GM19025 (cell line): ENCODE results near the gene SERPINH1.

Experiments
- ATAC-seq: cut with Tn5 transposase; IDR thresholded peaks from one replicate; pipeline ENCODE4 v1.9.1; 2021; ENCODE audit warnings: mild to moderate bottlenecking, low read depth, moderate library complexity; ENCODE audit not compliant: unreplicated experiment

SERPINH1 gene

DNA sequence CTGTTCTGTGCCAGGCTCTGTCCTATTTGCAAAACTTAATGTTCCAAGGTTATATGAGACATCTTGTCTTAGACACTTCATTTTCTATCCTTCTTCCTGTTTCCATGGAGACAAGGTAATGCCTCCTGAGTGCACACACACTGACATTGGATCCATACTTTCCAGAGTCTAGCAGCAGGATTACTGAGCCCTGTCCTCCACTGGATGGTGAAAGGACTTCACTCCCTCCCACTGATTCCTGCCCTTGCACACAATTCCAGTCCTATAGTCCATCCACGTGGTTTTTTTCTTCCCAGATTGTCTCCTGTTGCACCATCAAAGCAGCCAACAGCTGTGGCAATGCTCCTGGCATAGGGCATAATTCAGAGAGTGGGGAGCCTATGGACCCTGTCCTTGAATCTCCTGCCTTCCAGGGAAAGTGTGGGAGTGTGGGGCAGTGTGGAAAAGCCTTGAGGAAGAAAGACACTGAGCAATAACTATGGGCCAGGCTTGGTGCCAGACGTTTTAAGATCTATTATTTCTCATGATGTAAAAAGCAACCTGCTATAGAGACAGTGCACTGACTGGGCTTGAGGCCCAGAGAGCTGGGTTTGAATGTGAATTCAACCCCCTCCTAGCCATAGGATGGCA lies 31.3 kb downstream of the SERPINH1 start:
- ATAC-seq, result no peak

DNA sequence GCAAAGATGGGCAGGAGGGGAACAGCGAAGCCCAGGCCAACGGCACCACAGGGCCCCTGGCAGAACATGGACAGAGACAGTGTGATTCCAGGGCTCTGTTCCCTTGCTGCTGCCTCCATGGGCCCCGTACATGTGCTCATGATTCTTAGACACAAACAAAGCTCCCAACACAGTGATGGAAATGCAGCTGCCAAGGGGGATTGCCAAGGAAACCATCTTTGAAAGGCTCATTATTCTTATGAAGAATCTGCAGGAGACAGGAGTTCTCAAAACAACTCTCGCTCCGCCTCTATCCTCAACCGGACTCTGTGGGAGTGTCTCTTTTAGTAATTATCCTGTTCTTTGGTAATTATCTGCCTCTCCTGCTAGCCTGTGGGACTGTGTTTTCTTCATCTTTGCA lies 32.2 kb downstream of the SERPINH1 start:
- ATAC-seq, result no peak

DNA sequence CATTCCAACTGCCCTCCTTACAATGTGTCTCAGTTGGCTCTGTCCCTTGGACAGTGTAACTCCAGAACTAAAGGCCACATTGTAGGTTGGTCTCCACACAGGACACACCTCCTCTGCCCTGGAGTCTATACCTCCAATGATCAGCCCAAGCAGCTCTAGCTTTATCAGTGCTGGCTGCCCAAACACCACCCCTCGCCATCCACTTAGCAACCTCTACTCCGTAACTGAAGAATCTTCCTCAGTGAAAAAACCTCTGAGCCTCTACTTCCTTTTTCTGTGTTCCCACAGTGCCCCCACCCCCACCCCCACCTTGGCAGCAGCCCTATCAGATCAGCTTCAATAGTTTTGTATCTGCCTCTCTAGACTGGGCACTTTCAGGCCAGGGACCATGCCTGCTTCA lies 33.4 kb downstream of the SERPINH1 start:
- ATAC-seq, result no peak

DNA sequence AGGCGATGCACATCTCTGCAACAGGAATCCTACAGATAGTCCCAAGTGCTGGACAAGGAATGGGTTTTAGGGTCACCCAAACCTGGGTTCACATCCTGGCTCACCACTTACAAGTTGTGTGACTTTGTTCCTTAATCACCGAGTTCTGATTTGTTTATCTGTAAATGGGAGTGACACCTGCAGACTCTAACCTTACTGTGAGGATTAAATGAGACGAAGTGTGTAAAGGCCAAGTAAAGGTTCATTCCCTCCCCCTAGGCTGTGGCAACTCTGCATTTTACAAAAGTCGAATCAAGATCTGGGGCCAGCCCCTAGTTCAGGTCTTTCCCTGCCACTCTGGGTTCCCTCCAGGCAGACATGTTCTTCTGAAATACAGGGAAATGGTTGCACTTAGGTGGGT lies 34.9 kb downstream of the SERPINH1 start:
- no peak for ATAC-seq

DNA sequence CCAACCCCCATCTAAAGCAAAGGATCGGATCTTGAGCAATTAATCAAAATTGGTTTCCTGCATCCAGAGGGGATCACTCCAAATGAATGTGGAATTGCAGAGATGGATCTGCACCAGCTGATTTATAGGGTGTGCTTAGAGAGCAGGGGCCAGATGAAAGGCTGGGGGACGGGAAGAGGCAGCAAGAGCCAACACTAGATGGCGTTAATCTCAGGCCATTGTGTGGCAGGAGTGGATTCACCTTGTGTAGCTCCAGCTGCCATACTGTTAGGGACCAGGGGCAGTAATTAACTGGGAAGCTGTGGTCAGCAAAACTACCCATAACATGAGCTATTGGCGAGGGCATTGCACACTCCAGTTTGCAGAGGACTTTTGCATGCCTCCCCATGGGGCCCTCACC lies 35.6 kb downstream of the SERPINH1 start:
- ATAC-seq, result no peak

DNA sequence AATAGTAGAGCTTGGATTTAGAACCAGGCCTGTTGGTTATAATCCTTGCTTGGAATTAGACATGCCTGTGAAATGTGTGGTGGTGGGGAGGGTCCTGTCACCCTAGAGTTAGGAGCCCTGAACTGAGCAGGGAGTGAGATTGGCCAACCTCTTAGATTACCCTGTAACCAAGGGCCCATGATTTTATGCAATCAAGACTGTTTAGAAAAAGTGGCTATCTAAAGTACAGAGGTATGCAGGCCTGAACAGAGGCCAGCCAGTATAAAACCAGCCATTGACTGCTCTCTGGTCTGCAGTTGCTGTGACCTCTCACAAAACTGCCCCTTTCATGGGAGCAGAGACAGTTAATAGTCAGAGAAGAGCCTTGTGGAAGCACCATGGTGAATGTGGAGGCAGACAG lies 36.2 kb downstream of the SERPINH1 start:
- no peak for ATAC-seq

DNA sequence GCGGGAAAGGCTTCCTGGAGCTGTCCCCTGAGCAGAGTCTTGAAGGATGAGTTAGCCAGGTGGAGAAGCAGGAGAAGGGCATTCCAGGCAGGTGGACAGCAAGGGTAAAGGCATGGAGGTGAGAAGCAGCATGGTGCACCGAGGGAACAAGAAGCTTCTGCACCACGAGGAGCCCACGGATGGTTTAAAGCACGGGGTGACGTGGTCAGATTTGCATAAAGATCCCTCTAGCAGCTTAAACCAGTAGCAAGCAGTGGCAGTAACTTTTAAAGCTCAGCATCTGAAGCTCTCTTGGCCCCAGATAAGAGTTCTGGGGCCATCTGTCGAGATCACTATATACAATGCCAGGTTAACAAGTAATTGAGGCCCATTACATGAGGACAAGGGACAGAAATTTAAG lies 36.8 kb downstream of the SERPINH1 start:
- ATAC-seq, result no peak

DNA sequence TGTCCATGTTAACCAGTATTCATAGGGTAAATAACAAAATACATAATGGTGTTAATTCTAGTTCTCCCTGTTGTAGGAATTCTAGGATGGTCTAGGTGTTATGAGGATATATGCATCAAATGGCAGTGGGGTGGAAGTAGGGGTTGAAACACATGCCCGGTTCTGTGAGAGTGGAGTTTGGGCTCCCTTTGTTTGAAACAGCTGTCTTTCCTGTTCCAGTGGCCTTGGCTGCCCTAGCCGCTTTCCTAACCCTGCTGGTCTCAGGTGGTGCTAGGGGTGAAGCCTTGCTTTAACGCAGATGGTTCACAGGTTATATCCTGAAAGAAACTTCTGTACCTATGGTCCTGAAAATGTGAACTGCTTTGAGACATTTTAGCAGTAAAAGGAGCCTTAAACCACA lies 38.3 kb downstream of the SERPINH1 start:
- no peak for ATAC-seq

DNA sequence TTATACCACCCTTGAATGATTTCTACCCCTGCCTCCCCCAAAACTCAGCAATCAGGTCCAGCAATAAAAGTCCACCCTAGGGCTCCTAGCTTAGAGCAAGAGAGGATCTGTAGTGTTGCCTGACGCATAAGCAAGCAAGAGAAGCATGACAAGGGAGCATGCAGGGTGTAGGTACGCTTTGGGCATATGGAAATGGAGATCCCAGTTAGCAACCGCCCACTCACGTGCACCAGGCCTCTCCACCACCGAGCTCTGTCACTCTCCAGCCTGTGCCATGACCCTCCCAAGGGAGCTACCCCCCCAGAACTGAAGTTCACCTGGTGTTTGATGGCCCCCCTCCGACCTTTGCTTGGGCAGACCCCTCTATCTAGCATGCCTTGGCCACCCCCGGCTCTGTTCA lies 39.4 kb downstream of the SERPINH1 start:
- no peak for ATAC-seq

DNA sequence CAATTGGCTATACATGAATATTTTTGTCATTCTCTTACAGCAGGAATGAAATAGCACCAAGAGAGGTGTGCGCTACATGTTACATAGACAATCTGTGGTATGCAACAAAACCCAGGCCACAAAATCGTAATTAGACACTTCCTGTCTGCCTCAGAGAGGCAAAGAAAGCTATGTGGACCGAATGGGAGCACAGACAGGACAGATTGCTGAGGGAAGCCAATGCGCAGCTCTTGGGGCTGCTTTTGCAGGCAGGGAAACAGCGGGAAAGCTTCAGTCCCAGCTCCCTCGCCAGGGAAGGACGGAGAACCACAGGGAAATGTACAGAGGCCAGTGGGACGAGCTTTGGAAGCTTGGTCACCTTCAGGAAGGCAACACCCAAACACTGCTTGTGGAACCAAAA lies 40.9 kb downstream of the SERPINH1 start:
- no peak for ATAC-seq

DNA sequence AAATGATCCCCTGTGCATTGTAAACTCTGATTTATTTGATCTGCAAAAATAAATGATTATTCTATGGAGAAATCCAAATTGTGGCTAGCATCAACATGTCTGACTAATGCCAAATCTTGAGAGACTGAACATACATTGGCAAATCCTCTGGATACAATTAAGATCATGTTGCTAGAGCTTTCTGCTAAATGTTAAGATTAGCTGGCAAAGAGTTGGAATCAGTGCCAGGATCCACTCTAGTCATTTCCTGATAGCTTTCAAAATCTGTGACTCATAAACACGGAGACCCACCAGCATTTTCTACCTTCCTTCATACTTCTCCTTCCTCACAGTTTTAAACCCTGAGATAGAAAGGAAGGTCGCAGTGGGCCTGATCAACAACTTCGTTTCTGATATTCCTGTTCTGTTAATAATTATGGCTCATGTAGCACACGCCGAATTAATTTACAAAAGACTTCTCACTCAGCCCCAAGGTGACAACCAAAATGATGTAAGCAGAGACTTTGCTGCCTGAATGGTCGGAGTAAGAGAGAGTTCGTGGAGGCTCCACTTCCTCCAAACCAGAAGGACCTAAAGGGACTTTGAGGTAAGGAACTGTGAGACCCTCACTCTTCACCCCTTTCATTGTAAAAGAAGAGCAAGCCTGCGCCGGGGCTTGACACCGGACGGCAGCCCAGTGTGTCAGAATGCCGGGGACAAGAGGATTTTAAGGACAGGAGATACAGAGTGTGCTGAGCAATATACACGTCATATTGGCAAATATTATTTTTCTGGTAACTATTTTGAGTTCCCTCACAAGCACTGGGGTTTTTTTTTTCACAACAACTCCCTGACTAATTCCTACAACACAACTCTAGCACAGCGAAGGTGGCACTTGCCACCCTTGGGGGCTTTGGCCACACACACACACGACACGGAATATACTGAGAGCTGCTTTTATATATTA lies 42.0 kb downstream of the SERPINH1 start:
- ATAC-seq, result no peak

DNA sequence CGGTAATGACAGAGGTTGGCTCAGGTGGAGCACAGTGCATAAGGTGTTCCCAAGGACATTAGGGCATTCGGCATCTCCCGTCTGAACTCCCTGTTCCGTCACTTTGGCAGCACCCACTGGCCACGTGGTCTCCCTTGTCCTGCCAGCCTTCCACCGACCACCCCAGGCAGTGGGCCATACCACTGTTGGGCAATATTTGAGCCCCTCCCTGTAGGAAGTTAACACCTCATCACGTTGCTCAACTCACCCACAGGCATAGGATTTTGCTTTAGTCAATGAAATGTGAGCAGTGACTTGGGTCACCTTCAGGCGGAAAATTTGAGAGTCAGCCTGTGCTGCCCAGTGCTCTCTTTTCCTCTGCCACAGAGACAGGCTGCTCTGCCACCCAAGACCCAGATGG lies 44.0 kb downstream of the SERPINH1 start:
- ATAC-seq, result no peak

DNA sequence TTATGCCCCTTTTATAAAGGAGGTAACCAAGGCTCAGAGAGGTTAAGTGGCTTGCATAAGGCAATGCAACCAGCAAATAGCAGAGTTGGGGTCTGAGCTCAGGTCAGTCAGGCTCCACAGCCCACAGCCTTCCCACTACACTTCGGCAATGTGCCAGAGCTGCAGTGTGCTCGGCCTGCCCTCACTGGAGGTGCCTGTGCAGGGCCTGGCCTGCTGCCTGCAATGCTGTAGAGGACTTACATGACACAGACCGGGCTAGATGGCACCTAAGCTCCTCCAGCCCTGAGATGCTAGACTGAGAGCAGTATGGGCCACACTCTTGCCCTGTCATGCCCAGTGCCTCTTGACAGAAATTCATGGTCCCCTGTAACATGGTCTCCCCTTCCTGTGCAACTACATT lies 49.8 kb downstream of the SERPINH1 start:
- ATAC-seq, result no peak

DNA sequence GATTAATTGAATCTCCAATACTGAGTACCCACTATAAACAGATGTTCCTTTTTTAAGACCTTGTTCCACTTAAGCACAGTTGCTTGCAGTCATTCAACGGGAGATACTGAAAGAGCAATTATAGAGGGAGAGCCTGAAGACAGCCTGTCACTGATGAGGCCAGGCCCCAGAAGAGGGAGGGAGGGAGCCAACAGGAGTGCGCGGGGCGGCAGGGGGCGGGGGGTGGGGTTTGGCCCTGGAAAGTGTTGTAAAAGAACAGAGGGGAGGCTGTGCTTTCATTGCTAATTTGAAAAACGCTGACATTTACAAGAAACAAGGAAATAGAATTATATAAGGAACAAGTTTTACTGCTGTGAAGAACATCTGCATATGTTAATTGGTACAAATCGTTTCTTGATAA lies 53.7 kb downstream of the SERPINH1 start:
- ATAC-seq, result no peak

DNA sequence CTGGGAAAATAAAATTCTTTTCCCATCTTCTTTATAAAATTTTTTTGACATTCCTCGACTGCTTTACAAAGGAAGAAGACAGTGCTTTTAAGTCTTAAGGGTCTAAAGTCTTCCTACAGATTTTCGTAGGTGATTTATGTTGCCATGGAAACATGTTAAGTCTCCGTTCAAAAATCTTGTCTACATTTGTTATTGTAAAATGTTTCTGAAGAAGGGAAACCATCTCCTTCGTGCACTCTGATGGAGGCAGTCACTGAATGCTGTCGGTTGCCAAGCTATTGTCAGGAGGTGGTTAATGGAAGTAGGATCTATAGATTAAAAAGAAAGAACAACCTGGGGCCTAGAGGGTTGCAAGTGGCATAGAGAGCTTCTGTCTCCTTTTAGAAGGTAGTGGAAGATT lies 54.2 kb downstream of the SERPINH1 start:
- no peak for ATAC-seq
